ENCODE data around the gene UNC5C.

The UNC5C gene

DNA sequence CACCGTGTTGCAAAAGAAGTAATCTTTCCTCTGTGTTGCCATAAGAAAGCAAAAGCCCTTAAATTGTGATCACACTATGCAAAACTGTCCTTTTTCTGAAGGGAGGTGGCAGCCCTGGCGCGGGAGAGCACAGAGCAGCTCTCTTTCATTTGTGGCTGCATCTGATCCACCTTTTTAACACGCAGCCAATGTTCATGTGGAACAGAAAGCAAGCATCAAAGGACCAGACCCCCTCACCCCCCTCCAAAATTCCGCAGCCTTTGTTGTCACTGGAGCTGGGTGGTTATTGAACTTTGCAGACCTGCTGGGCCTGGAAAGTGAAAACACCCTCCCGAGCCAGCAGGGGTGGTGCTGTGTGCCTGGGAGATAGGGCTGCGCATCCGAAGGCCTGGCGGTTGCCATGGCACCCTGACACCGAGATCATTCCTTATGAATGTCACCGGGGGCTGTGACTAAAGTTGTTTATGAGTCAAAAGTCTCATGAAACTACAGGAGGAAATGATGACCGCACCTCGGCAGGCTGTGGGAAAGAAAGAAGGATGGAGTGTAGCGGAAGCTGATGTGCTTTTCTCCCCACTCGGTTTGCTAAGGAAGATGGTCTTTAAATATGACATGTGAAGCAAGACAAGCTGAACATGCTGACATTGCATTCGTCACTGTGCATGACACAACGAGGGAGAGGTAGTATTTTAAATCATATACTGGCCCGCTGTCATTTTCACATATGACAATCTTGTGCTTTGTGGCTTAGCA, 367.4 kb downstream of the UNC5C start (continued):
- TF ChIP-seq ZNF768 (tag by site-specific recombination; IDR thresholded peaks at IDR 0.05) = no peak
- TF ChIP-seq ZNF175 (tag by site-specific recombination; IDR thresholded peaks at IDR 0.05) = no peak
- TF ChIP-seq, protein P1, sequence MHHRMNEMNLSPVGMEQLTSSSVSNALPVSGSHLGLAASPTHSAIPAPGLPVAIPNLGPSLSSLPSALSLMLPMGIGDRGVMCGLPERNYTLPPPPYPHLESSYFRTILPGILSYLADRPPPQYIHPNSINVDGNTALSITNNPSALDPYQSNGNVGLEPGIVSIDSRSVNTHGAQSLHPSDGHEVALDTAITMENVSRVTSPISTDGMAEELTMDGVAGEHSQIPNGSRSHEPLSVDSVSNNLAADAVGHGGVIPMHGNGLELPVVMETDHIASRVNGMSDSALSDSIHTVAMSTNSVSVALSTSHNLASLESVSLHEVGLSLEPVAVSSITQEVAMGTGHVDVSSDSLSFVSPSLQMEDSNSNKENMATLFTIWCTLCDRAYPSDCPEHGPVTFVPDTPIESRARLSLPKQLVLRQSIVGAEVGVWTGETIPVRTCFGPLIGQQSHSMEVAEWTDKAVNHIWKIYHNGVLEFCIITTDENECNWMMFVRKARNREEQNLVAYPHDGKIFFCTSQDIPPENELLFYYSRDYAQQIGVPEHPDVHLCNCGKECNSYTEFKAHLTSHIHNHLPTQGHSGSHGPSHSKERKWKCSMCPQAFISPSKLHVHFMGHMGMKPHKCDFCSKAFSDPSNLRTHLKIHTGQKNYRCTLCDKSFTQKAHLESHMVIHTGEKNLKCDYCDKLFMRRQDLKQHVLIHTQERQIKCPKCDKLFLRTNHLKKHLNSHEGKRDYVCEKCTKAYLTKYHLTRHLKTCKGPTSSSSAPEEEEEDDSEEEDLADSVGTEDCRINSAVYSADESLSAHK (tag by site-specific recombination; IDR thresholded peaks at IDR 0.05) = no peak
- no peak for TF ChIP-seq ZNF558 (tag by site-specific recombination; IDR thresholded peaks at IDR 0.05)
- no peak for TF ChIP-seq TCF7L2 (IDR thresholded peaks at IDR 0.05; ENCODE audit: borderline replicate concordance, low read depth, low read length)
- no peak for TF ChIP-seq BCL11B (tag by site-specific recombination; IDR thresholded peaks at IDR 0.05; ENCODE audit: low read depth)
- TF ChIP-seq ZNF416 (tag by site-specific recombination; IDR thresholded peaks at IDR 0.05) = no peak
- no peak for TF ChIP-seq ZNF529 (tag by site-specific recombination; IDR thresholded peaks at IDR 0.05; ENCODE audit: insufficient replicate concordance)
- TF ChIP-seq ZNF132 (tag by site-specific recombination; IDR thresholded peaks at IDR 0.05; ENCODE audit: borderline replicate concordance) = no peak
- TF ChIP-seq ZNF664 (tag by site-specific recombination; IDR thresholded peaks at IDR 0.05) = no peak

DNA sequence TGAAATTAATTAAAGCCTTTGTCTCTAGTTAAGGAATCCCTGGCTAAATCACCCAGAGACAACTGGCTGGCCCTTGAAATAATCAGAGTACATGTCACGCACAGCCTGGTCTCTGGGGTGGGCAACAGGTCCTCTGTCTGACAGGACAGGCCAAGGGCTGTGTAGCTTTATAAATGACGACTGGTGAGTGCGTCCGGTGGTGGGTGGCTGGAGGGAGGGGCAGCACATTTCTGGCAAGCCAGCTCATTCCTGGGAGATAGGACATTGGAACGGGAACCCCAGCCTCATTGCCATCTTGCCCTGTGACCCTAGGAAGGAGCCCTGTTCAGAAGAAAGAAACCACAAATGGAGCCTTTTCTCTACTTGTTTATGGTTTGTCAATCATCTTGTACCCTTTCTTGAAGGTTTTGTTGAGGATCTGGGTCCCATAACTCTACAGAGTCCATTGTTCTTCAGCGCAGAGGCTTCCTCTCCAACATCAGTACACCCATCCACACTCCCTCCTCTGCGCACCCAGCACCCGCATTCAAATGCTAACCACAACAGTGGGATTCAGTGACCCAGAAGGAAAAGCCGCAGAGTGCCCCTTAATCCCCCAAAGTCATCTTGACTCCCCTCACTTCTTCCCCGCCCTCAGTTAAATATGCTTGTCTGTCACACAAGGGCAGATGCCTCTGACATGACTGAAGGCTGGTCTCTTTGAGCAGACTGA, 368.1 kb downstream of the UNC5C start:
- TF ChIP-seq ZNF248 (tag by site-specific recombination; IDR thresholded peaks at IDR 0.05) = no peak
- TF ChIP-seq ZNF10 (tag by site-specific recombination; IDR thresholded peaks at IDR 0.05) = no peak
- TF ChIP-seq, protein P2, sequence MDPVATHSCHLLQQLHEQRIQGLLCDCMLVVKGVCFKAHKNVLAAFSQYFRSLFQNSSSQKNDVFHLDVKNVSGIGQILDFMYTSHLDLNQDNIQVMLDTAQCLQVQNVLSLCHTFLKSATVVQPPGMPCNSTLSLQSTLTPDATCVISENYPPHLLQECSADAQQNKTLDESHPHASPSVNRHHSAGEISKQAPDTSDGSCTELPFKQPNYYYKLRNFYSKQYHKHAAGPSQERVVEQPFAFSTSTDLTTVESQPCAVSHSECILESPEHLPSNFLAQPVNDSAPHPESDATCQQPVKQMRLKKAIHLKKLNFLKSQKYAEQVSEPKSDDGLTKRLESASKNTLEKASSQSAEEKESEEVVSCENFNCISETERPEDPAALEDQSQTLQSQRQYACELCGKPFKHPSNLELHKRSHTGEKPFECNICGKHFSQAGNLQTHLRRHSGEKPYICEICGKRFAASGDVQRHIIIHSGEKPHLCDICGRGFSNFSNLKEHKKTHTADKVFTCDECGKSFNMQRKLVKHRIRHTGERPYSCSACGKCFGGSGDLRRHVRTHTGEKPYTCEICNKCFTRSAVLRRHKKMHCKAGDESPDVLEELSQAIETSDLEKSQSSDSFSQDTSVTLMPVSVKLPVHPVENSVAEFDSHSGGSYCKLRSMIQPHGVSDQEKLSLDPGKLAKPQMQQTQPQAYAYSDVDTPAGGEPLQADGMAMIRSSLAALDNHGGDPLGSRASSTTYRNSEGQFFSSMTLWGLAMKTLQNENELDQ (tag by site-specific recombination; IDR thresholded peaks at IDR 0.05; ENCODE audit: low read depth) = no peak
- TF ChIP-seq, protein P3, sequence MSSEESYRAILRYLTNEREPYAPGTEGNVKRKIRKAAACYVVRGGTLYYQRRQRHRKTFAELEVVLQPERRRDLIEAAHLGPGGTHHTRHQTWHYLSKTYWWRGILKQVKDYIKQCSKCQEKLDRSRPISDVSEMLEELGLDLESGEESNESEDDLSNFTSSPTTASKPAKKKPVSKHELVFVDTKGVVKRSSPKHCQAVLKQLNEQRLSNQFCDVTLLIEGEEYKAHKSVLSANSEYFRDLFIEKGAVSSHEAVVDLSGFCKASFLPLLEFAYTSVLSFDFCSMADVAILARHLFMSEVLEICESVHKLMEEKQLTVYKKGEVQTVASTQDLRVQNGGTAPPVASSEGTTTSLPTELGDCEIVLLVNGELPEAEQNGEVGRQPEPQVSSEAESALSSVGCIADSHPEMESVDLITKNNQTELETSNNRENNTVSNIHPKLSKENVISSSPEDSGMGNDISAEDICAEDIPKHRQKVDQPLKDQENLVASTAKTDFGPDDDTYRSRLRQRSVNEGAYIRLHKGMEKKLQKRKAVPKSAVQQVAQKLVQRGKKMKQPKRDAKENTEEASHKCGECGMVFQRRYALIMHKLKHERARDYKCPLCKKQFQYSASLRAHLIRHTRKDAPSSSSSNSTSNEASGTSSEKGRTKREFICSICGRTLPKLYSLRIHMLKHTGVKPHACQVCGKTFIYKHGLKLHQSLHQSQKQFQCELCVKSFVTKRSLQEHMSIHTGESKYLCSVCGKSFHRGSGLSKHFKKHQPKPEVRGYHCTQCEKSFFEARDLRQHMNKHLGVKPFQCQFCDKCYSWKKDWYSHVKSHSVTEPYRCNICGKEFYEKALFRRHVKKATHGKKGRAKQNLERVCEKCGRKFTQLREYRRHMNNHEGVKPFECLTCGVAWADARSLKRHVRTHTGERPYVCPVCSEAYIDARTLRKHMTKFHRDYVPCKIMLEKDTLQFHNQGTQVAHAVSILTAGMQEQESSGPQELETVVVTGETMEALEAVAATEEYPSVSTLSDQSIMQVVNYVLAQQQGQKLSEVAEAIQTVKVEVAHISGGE (tag by site-specific recombination; conservative IDR thresholded peaks at IDR 0.05; ENCODE audit: low read depth) = no peak
- no peak for TF ChIP-seq ZNF239 (tag by site-specific recombination; IDR thresholded peaks at IDR 0.05)
- TF ChIP-seq, protein P4, sequence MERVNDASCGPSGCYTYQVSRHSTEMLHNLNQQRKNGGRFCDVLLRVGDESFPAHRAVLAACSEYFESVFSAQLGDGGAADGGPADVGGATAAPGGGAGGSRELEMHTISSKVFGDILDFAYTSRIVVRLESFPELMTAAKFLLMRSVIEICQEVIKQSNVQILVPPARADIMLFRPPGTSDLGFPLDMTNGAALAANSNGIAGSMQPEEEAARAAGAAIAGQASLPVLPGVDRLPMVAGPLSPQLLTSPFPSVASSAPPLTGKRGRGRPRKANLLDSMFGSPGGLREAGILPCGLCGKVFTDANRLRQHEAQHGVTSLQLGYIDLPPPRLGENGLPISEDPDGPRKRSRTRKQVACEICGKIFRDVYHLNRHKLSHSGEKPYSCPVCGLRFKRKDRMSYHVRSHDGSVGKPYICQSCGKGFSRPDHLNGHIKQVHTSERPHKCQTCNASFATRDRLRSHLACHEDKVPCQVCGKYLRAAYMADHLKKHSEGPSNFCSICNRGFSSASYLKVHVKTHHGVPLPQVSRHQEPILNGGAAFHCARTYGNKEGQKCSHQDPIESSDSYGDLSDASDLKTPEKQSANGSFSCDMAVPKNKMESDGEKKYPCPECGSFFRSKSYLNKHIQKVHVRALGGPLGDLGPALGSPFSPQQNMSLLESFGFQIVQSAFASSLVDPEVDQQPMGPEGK (tag by site-specific recombination; IDR thresholded peaks at IDR 0.05) = no peak
- TF ChIP-seq, protein P5, sequence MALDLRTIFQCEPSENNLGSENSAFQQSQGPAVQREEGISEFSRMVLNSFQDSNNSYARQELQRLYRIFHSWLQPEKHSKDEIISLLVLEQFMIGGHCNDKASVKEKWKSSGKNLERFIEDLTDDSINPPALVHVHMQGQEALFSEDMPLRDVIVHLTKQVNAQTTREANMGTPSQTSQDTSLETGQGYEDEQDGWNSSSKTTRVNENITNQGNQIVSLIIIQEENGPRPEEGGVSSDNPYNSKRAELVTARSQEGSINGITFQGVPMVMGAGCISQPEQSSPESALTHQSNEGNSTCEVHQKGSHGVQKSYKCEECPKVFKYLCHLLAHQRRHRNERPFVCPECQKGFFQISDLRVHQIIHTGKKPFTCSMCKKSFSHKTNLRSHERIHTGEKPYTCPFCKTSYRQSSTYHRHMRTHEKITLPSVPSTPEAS (tag by site-specific recombination; IDR thresholded peaks at IDR 0.05) = no peak
- TF ChIP-seq, protein P6, sequence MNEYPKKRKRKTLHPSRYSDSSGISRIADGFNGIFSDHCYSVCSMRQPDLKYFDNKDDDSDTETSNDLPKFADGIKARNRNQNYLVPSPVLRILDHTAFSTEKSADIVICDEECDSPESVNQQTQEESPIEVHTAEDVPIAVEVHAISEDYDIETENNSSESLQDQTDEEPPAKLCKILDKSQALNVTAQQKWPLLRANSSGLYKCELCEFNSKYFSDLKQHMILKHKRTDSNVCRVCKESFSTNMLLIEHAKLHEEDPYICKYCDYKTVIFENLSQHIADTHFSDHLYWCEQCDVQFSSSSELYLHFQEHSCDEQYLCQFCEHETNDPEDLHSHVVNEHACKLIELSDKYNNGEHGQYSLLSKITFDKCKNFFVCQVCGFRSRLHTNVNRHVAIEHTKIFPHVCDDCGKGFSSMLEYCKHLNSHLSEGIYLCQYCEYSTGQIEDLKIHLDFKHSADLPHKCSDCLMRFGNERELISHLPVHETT (tag by site-specific recombination; IDR thresholded peaks at IDR 0.05) = no peak
- TF ChIP-seq, protein P7, sequence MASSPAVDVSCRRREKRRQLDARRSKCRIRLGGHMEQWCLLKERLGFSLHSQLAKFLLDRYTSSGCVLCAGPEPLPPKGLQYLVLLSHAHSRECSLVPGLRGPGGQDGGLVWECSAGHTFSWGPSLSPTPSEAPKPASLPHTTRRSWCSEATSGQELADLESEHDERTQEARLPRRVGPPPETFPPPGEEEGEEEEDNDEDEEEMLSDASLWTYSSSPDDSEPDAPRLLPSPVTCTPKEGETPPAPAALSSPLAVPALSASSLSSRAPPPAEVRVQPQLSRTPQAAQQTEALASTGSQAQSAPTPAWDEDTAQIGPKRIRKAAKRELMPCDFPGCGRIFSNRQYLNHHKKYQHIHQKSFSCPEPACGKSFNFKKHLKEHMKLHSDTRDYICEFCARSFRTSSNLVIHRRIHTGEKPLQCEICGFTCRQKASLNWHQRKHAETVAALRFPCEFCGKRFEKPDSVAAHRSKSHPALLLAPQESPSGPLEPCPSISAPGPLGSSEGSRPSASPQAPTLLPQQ (tag by site-specific recombination; IDR thresholded peaks at IDR 0.05) = no peak
- CTCF ChIA-PET = no interaction called here
- Histone ChIP-seq H3K4me1 (ENCODE audit: control insufficient read depth, insufficient read depth, low read length) (no peaks in the 10 kb centered on the region), H3K36me3 (ENCODE audit: control insufficient read depth in 2 of 2, insufficient read depth in 1 of 2, low read length in 2 of 2) (peaks cover 0 to 3% of the 10 kb centered on the region in 2 experiments; a peak in 1 of 3 replicates), H3K9me3 (ENCODE audit: control insufficient read depth, insufficient read depth, low read depth, low read length) (no peaks in the 10 kb centered on the region), H3K27ac (ENCODE audit: extremely low read depth, low read depth, low read length) (no peak overlapping the region), H3K4me3 (ENCODE audit: low read depth, low read length) (no peak overlapping the region)
- POLR2A ChIA-PET = no interaction called here

Measured in HEK293 (cell line).